ENCODE data around the gene NUBP2. TPM values are rescaled to one million over a fixed set of nuclear protein-coding genes. Genes with fewer than 3 reads are reported as not detected.

Gene NUBP2
- total RNA-seq, 1 experiment from 2014 or later, result 95.1 TPM

DNA sequence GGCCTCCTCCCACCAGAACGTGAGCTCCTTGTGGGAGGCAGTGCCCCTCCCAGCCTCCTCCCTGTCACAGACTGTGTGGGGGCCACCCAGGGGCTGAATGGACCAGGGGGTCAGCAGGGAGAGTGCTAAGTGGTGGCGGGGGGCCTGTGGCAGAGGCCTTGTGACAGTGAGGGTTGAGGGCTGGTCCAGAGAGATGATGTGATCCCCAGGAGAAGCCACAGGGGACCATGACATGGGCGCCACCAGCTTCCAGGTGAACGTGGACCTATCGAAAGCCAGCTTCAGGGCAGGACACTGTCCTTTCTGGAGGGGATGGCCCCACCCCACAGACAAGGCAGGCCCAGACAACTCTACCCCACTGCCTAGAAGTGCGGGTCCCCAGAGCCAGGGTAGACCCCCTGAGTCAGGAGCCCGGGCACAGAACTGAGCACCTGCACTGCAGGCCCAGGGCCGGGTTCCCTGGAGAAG lies 3.5 kb upstream of the NUBP2 start:
- no peak overlapping the region for H3K27ac ChIP-seq (ENCODE audit: low read length)
- H3K79me2 ChIP-seq (ENCODE audit: low read length), result peaks cover 38% of the 10 kb centered on the region
- no peaks in the 10 kb centered on the region for H3K36me3 ChIP-seq (ENCODE audit: low read depth, low read length)
- BruUV-seq (replicated peaks), result no TSS peak
- no peaks in the 10 kb centered on the region for H3F3A ChIP-seq (ENCODE audit: low read length, unreplicated experiment)
- no peak overlapping the region for H3K4me2 ChIP-seq (ENCODE audit: low read length)
- H2AFZ ChIP-seq (ENCODE audit: low read length), result no peak overlapping the region
- ATAC-seq, result no peak
- no peaks in the 10 kb centered on the region for H3K27me3 ChIP-seq (ENCODE audit: low read length)
- no peaks in the 10 kb centered on the region for H3K9me2 ChIP-seq (replicated peaks; ENCODE audit: low read length)
- ChIA-PET CTCF (no interaction called here), POLR2A (ENCODE audit: unreplicated experiment) (no interaction called here)
- no peak for TF ChIP-seq EZH2 (IDR thresholded peaks at IDR 0.05; ENCODE audit: low read length, unreplicated experiment)
- TF ChIP-seq EZH2phosphoT487 (IDR thresholded peaks at IDR 0.05; ENCODE audit: borderline replicate concordance, low read length), result no peak
- TF ChIP-seq, protein P1, sequence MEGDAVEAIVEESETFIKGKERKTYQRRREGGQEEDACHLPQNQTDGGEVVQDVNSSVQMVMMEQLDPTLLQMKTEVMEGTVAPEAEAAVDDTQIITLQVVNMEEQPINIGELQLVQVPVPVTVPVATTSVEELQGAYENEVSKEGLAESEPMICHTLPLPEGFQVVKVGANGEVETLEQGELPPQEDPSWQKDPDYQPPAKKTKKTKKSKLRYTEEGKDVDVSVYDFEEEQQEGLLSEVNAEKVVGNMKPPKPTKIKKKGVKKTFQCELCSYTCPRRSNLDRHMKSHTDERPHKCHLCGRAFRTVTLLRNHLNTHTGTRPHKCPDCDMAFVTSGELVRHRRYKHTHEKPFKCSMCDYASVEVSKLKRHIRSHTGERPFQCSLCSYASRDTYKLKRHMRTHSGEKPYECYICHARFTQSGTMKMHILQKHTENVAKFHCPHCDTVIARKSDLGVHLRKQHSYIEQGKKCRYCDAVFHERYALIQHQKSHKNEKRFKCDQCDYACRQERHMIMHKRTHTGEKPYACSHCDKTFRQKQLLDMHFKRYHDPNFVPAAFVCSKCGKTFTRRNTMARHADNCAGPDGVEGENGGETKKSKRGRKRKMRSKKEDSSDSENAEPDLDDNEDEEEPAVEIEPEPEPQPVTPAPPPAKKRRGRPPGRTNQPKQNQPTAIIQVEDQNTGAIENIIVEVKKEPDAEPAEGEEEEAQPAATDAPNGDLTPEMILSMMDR (conservative IDR thresholded peaks at IDR 0.05; ENCODE audit: low read depth, low read length), result no peak
- intact Hi-C loops (cut with micrococcal nuclease), result no loop called here
- no peak overlapping the region for H3K4me3 ChIP-seq (ENCODE audit: low read length)
- H3K9ac ChIP-seq (ENCODE audit: low read length), result no peak overlapping the region
- H4K20me1 ChIP-seq (ENCODE audit: low read length), result peaks cover 3% of the 10 kb centered on the region; the same call in 1 of the 2 replicates
- H3K4me1 ChIP-seq (ENCODE audit: insufficient read depth, low read length), result peaks cover 15% of the 10 kb centered on the region; the same call in 1 of the 2 replicates
- no peaks in the 10 kb centered on the region for H3K9me3 ChIP-seq (ENCODE audit: low read length)
- DNase-seq, result no peak

DNA sequence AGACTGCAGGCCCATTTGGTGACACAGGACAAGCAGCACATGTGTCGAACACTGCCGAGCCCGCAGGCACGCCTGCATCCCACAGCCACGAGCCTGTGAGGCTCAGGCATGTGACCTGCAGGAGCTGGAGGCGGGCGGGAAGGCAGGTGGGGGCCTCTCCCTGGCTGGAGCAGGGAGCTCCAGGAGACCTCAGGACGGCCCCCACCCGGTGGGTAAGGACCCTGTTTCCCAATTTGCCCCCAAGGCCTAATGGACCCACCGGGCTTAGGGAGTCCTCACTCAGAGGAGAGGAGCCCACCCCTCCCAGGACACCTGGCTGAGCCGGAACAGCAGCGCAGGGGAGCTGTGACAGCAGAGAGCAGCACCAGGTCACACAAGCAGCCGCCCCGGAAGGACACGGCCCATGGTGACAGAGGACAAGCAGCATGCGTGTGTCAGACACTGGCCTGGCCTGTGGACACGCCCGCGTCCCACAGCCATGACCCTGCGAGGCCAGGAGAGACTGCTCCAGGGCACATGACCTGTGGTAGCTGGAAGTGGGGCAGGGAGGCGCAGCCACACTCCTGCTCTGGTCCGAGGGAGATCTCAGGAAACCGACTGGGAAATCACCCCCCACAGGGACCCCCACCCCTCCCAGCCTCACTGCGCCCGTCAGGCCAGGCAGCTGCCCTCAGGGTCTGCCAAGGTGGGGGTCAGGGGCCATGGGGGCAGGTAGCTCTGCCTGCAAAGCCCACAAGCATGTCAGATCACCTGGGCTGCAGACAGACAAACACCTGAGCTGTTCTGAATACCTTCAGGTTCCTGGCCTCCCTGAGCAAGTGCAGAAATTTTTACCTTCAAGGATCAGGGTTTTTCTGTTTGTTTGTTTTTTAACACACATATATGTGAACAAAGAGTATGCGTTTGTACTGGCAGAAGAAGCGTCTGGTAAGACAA lies 2.8 kb upstream of the NUBP2 start:
- no peak for ATAC-seq
- BruUV-seq (replicated peaks), result TSS peak; percentile 52
- Histone ChIP-seq H3K9me3 (ENCODE audit: low read length) (no peaks in the 10 kb centered on the region), H3K79me2 (ENCODE audit: low read length) (peaks cover 38% of the 10 kb centered on the region), H3F3A (ENCODE audit: low read length, unreplicated experiment) (no peaks in the 10 kb centered on the region), H3K27me3 (ENCODE audit: low read length) (no peaks in the 10 kb centered on the region), H3K9ac (ENCODE audit: low read length) (no peak overlapping the region), H3K9me2 (replicated peaks; ENCODE audit: low read length) (no peaks in the 10 kb centered on the region), H4K20me1 (ENCODE audit: low read length) (no peaks in the 10 kb centered on the region), H3K4me1 (ENCODE audit: insufficient read depth, low read length) (peaks cover 11% of the 10 kb centered on the region; the same call in 1 of the 2 replicates), H3K4me2 (ENCODE audit: low read length) (no peak overlapping the region), H3K36me3 (ENCODE audit: low read depth, low read length) (no peaks in the 10 kb centered on the region), H2AFZ (ENCODE audit: low read length) (no peak overlapping the region), H3K27ac (ENCODE audit: low read length) (no peak overlapping the region), H3K4me3 (ENCODE audit: low read length) (no peak overlapping the region)
- ChIA-PET POLR2A (ENCODE audit: unreplicated experiment) (no interaction called here), CTCF (no interaction called here)
- DNase-seq, result no peak
- TF ChIP-seq, protein P1 (conservative IDR thresholded peaks at IDR 0.05; ENCODE audit: low read depth, low read length), result no peak
- intact Hi-C loops (cut with micrococcal nuclease), result no loop called here

DNA sequence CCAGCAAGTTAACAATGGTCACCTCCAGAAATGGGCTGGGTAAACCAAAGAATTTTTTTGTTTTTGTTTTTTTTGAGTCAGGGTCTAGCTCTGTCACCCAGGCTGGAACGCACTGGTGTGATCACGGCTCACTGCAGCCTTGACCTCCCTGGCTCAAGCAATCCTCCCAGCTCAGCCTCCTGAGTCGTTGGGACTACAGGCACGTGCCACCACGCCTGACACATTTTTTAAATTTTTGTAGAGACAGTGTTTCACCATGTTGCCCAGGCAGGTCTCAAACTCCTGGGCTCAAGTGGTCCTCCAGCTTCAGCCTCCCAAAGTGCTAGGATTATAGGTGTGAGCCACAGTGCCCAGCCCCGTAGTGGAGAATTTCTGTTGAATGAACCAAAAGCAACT lies 2.1 kb upstream of the NUBP2 start:
- no peaks in the 10 kb centered on the region for H3K9me3 ChIP-seq (ENCODE audit: low read length)
- ATAC-seq, result no peak

More for the DNA sequence above, 2.1 kb upstream of the NUBP2 start:
- no peak for DNase-seq
- Histone ChIP-seq H3K36me3 (ENCODE audit: low read depth, low read length) (no peaks in the 10 kb centered on the region), H3K27me3 (ENCODE audit: low read length) (no peaks in the 10 kb centered on the region), H3K27ac (ENCODE audit: low read length) (no peak overlapping the region), H3K4me1 (ENCODE audit: insufficient read depth, low read length) (peaks cover 11% of the 10 kb centered on the region; the same call in 1 of the 2 replicates), H2AFZ (ENCODE audit: low read length) (no peak overlapping the region), H3K9me2 (replicated peaks; ENCODE audit: low read length) (no peaks in the 10 kb centered on the region), H3F3A (ENCODE audit: low read length, unreplicated experiment) (no peaks in the 10 kb centered on the region), H3K9ac (ENCODE audit: low read length) (no peak overlapping the region), H3K4me2 (ENCODE audit: low read length) (peak overlapping the region; percentile 93), H3K79me2 (ENCODE audit: low read length) (peaks cover 40% of the 10 kb centered on the region), H3K4me3 (ENCODE audit: low read length) (peak overlapping the region; percentile 85; the same call in 1 of the 2 replicates), H4K20me1 (ENCODE audit: low read length) (no peaks in the 10 kb centered on the region)
- POLR2A ChIA-PET (ENCODE audit: unreplicated experiment), result no interaction called here
- no TSS peak for BruUV-seq (replicated peaks)
- CTCF ChIA-PET, result no interaction called here
- TF ChIP-seq EZH2phosphoT487 (IDR thresholded peaks at IDR 0.05; ENCODE audit: borderline replicate concordance, low read length) (no peak), EZH2 (IDR thresholded peaks at IDR 0.05; ENCODE audit: low read length, unreplicated experiment) (no peak)
- TF ChIP-seq, protein P1 (conservative IDR thresholded peaks at IDR 0.05; ENCODE audit: low read depth, low read length), result no peak
- intact Hi-C loops (cut with micrococcal nuclease), result no loop called here

Data from PC-3 (cell line).